Loucy (cell line): ENCODE data around the gene NFATC3.

Source experiments
- H2AFZ ChIP-seq: fragments of 200-600 bp; sonication (generic); 2 replicates; pipeline ENCODE4 v1.6.0; 2016; ENCODE audit warnings: antibody characterized with exemption, mild to moderate bottlenecking, low read length, moderate library complexity
- H3F3A ChIP-seq: fragments of 200-600 bp; 2 replicates; pipeline ENCODE4 v1.6.0; 2016; ENCODE audit warnings: antibody characterized with exemption, low read depth, mild to moderate bottlenecking
- H3K27me3 ChIP-seq: fragments of 200-600 bp; sonication (generic); 2 replicates; pipeline ENCODE4 v1.6.1; 2014; ENCODE audit warnings: low read length, mild to moderate bottlenecking; ENCODE audit not compliant: insufficient read depth, poor library complexity, severe bottlenecking
- H3K36me3 ChIP-seq: fragments of 200-600 bp; sonication (generic); 2 replicates; pipeline ENCODE4 v1.6.1; 2016; ENCODE audit warnings: low read length; ENCODE audit not compliant: insufficient read depth
- H3K4me1 ChIP-seq: fragments of 200-600 bp; sonication (generic); 2 replicates; pipeline ENCODE4 v1.5.1; 2014; ENCODE audit warnings: low read length, mild to moderate bottlenecking; ENCODE audit not compliant: insufficient read depth, poor library complexity, severe bottlenecking
- H3K4me2 ChIP-seq: fragments of 200-600 bp; sonication (generic); 2 replicates; pipeline ENCODE4 v1.6.0; 2014; ENCODE audit warnings: antibody characterized with exemption, low read length, low read depth, mild to moderate bottlenecking; ENCODE audit not compliant: poor library complexity, severe bottlenecking
- H3K4me3 ChIP-seq: fragments of 200-600 bp; sonication (generic); 2 replicates; pipeline ENCODE4 v1.5.1; 2014; ENCODE audit warnings: low read length, mild to moderate bottlenecking, mixed read lengths; ENCODE audit not compliant: poor library complexity, severe bottlenecking
- H3K79me2 ChIP-seq: fragments of 200-600 bp; sonication (generic); 2 replicates; pipeline ENCODE4 v1.6.1; 2014; ENCODE audit warnings: low read length; ENCODE audit not compliant: insufficient read depth
- H3K9ac ChIP-seq: fragments of 200-600 bp; sonication (generic); 2 replicates; pipeline ENCODE4 v1.6.0; 2014; ENCODE audit warnings: mild to moderate bottlenecking, low read depth, low read length, moderate library complexity; ENCODE audit not compliant: poor library complexity, severe bottlenecking
- H3K9me2 ChIP-seq: fragments of 200-600 bp; sonication (generic); replicated peaks from 2 replicates; pipeline ENCODE4 v1.6.1; 2016; ENCODE audit warnings: low read depth, low read length, mixed read lengths
- H3K9me3 ChIP-seq: fragments of 200-600 bp; sonication (generic); 2 replicates; pipeline ENCODE4 v1.6.1; 2014; ENCODE audit warnings: mild to moderate bottlenecking, antibody characterized with exemption, low read length, low read depth; ENCODE audit not compliant: insufficient read depth
- H4K20me1 ChIP-seq: fragments of 200-600 bp; sonication (generic); 2 replicates; pipeline ENCODE4 v1.6.0; 2014; ENCODE audit warnings: antibody characterized with exemption, low read length, mild to moderate bottlenecking; ENCODE audit not compliant: insufficient read depth, poor library complexity, severe bottlenecking
- EZH2phosphoT487 ChIP-seq: fragments of 200-600 bp; IDR thresholded peaks from 2 replicates; pipeline ENCODE4 v1.6.1; 2018; ENCODE audit warnings: antibody characterized with exemption, mild to moderate bottlenecking, moderate library complexity, borderline replicate concordance
- TF ChIP-seq, protein P1 (sequence below): fragments of 200-600 bp; sonication (generic); conservative IDR thresholded peaks from 2 replicates; pipeline ENCODE4 v1.5.1; 2014; ENCODE audit warnings: mild to moderate bottlenecking, antibody characterized with exemption, low read length

The NFATC3 gene

GRCh38 chr16:68250951-68251350 is 165.8 kb downstream of the NFATC3 start:
- no peak overlapping the region for H3K4me2 ChIP-seq
- peaks cover 5% of the 10 kb centered on the region; the same call in 1 of the 2 replicates for H3K79me2 ChIP-seq
- no peak for TF ChIP-seq EZH2phosphoT487
- TF ChIP-seq, protein P1, sequence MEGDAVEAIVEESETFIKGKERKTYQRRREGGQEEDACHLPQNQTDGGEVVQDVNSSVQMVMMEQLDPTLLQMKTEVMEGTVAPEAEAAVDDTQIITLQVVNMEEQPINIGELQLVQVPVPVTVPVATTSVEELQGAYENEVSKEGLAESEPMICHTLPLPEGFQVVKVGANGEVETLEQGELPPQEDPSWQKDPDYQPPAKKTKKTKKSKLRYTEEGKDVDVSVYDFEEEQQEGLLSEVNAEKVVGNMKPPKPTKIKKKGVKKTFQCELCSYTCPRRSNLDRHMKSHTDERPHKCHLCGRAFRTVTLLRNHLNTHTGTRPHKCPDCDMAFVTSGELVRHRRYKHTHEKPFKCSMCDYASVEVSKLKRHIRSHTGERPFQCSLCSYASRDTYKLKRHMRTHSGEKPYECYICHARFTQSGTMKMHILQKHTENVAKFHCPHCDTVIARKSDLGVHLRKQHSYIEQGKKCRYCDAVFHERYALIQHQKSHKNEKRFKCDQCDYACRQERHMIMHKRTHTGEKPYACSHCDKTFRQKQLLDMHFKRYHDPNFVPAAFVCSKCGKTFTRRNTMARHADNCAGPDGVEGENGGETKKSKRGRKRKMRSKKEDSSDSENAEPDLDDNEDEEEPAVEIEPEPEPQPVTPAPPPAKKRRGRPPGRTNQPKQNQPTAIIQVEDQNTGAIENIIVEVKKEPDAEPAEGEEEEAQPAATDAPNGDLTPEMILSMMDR: no peak
- no peaks in the 10 kb centered on the region for H3K9me3 ChIP-seq
- peaks cover 22% of the 10 kb centered on the region for H3K4me1 ChIP-seq
- H2AFZ ChIP-seq: no peak overlapping the region
- H4K20me1 ChIP-seq: no peaks in the 10 kb centered on the region
- peaks cover 12% of the 10 kb centered on the region; the same call in 1 of the 2 replicates for H3K36me3 ChIP-seq
- no peaks in the 10 kb centered on the region for H3F3A ChIP-seq
- H3K4me3 ChIP-seq: no peak overlapping the region
- no peaks in the 10 kb centered on the region for H3K27me3 ChIP-seq
- no peaks in the 10 kb centered on the region for H3K9me2 ChIP-seq
- no peak overlapping the region for H3K9ac ChIP-seq

- H3K9me2 ChIP-seq: no peaks in the 10 kb centered on the region
- no peaks in the 10 kb centered on the region for H3K27me3 ChIP-seq
- H2AFZ ChIP-seq: no peak overlapping the region
- TF ChIP-seq, protein P1: no peak
- no peak for TF ChIP-seq EZH2phosphoT487
- no peaks in the 10 kb centered on the region for H3K79me2 ChIP-seq
- H3K4me1 ChIP-seq: peaks cover 21% of the 10 kb centered on the region
- peaks cover 13% of the 10 kb centered on the region; the same call in 1 of the 2 replicates for H3K36me3 ChIP-seq
- H3K9me3 ChIP-seq: no peaks in the 10 kb centered on the region
- H3K9ac ChIP-seq: no peak overlapping the region
- no peaks in the 10 kb centered on the region for H3F3A ChIP-seq
- H3K4me2 ChIP-seq: no peak overlapping the region
- H3K4me3 ChIP-seq: no peak overlapping the region
- no peaks in the 10 kb centered on the region for H4K20me1 ChIP-seq
Measured at GRCh38 chr16:68251832-68252231, 166.7 kb downstream of the NFATC3 start.

GRCh38 chr16:68252383-68252782 is 167.2 kb downstream of the NFATC3 start:
- Histone ChIP-seq H4K20me1 (no peaks in the 10 kb centered on the region), H3K4me2 (no peak overlapping the region), H3K27me3 (no peaks in the 10 kb centered on the region), H3K9ac (no peak overlapping the region), H3K36me3 (peaks cover 13% of the 10 kb centered on the region; the same call in 1 of the 2 replicates), H3K4me3 (no peak overlapping the region), H3F3A (no peaks in the 10 kb centered on the region), H3K9me3 (no peaks in the 10 kb centered on the region), H3K9me2 (no peaks in the 10 kb centered on the region), H2AFZ (no peak overlapping the region), H3K4me1 (peaks cover 20% of the 10 kb centered on the region), H3K79me2 (no peaks in the 10 kb centered on the region)
- TF ChIP-seq, protein P1: no peak
- TF ChIP-seq EZH2phosphoT487: no peak
